GM12875 (cell line): Measurements from ENCODE around the gene TTC23L.
"Not testable (repeated sequence)": the region's sequence is repeated elsewhere in the genome, so short reads cannot be mapped to it uniquely, and the experiment has no call there.

Source experiments
- H3K4me3 ChIP-seq: one replicate; pipeline ENCODE4 v1.5.1; 2011; ENCODE audit warnings: low read depth, low read length, control low read depth
- CTCF ChIP-seq: IDR thresholded peaks from 2 replicates; pipeline ENCODE4 v1.5.1; 2011; ENCODE audit warnings: low read depth, mild to moderate bottlenecking, control low read depth, inconsistent platforms, low read length, moderate library complexity, borderline replicate concordance; ENCODE audit not compliant: insufficient read depth

Gene TTC23L

GRCh38 chr5:34822956-34823715 lies 15.8 kb upstream of the TTC23L start:
- no peak for TF ChIP-seq CTCF
- H3K4me3 ChIP-seq, result no peak overlapping the region

- TF ChIP-seq CTCF, result no peak
- no peak overlapping the region for H3K4me3 ChIP-seq
These were observed 12.6 kb upstream of the TTC23L start for GRCh38 chr5:34826347-34826746.

GRCh38 chr5:34827588-34828506 lies 11.1 kb upstream of the TTC23L start:
- no peak overlapping the region for H3K4me3 ChIP-seq
- TF ChIP-seq CTCF, result no peak

GRCh38 chr5:34830827-34831226 lies 8.1 kb upstream of the TTC23L start:
- H3K4me3 ChIP-seq, result not testable (repeated sequence)

DNA sequence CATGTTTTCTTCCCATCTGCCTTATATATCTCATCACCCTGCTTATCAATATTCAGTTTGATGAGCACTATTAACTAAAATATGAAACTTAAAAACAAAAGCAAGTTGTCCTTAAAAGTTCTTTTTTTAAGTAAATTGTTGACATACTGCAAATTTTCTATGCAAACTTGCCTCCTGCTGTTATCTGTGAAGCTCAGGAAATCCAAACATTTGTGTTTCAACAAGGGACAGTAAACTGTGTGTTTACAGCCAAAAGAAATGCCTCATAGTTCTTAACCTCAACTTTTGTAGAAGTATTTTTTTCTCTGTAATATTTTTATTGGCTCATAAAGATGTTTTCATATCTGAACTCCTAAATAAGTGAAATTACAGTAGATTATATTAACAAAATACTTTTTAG lies 7.7 kb upstream of the TTC23L start:
- TF ChIP-seq CTCF, result no peak
- no peak overlapping the region for H3K4me3 ChIP-seq

- H3K4me3 ChIP-seq, result no peak overlapping the region
- no peak for TF ChIP-seq CTCF
These were observed 6.4 kb upstream of the TTC23L start for GRCh38 chr5:34832568-34832967.

DNA sequence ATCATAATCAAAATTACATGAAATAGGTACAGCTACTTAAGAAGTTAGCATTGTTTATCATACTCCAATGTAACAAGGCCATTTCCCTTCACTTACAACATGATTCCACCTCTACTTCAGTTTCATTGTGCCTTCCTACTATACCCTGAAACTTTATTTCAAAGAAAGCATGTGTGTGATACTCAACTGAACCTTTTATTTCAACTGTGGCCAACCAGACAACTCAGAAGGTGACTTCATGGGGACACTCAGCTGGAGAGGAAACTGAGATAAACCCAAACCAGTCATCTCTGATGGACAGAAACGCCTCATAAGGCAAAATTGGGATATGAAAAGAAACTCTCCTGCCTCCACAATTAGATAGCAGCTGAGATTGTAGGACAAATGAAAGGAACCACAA lies 5.9 kb upstream of the TTC23L start:
- no peak for TF ChIP-seq CTCF
- no peak overlapping the region for H3K4me3 ChIP-seq
